GM21619 (cell line): ENCODE data around the gene MESP2.

Source experiments
- ATAC-seq: cut with Tn5 transposase; IDR thresholded peaks from one replicate; pipeline ENCODE4 v1.9.1; 2021; ENCODE audit not compliant: unreplicated experiment

MESP2 gene

GRCh38 chr15:89754361-89755154 lies 21.6 kb upstream of the MESP2 start:
- no peak for ATAC-seq

GRCh38 chr15:89755701-89756100 lies 20.4 kb upstream of the MESP2 start:
- no peak for ATAC-seq

GRCh38 chr15:89756897-89757296 lies 19.2 kb upstream of the MESP2 start:
- ATAC-seq: no peak

- ATAC-seq: no peak
Observed at GRCh38 chr15:89758283-89758682, 17.8 kb upstream of the MESP2 start.

- ATAC-seq: no peak
Observed at GRCh38 chr15:89758981-89759380, 17.2 kb upstream of the MESP2 start.

- ATAC-seq: no peak
Observed at GRCh38 chr15:89759835-89760234, 16.3 kb upstream of the MESP2 start.

- no peak for ATAC-seq
Observed at GRCh38 chr15:89760303-89761008, 15.7 kb upstream of the MESP2 start.

- peak; percentile 50 for ATAC-seq
Observed at GRCh38 chr15:89761009-89761831, 14.9 kb upstream of the MESP2 start.

GRCh38 chr15:89761929-89762328 lies 14.2 kb upstream of the MESP2 start:
- ATAC-seq: no peak

GRCh38 chr15:89765694-89766093 lies 10.4 kb upstream of the MESP2 start:
- no peak for ATAC-seq

- ATAC-seq: no peak
Observed at GRCh38 chr15:89766357-89767311, 9.5 kb upstream of the MESP2 start.

GRCh38 chr15:89767411-89767915 lies 8.7 kb upstream of the MESP2 start:
- no peak for ATAC-seq

- ATAC-seq: no peak
Observed at GRCh38 chr15:89768071-89768500, 8.0 kb upstream of the MESP2 start.

GRCh38 chr15:89769366-89769765 lies 6.8 kb upstream of the MESP2 start:
- ATAC-seq: no peak

GRCh38 chr15:89770041-89770440 lies 6.1 kb upstream of the MESP2 start:
- no peak for ATAC-seq

GRCh38 chr15:89772932-89773583 lies 3.1 kb upstream of the MESP2 start:
- no peak for ATAC-seq

GRCh38 chr15:89774492-89774891 lies 1.6 kb upstream of the MESP2 start:
- no peak for ATAC-seq

- ATAC-seq: no peak
Observed at GRCh38 chr15:89775815-89776214, 317 bp upstream of the MESP2 start.

- ATAC-seq: no peak
Observed at GRCh38 chr15:89777073-89777751, 1.1 kb downstream of the MESP2 start.
